HEK293 (cell line): Measurements from ENCODE around the gene GDI2.

Experiments used
- CTCF ChIA-PET: fragments of 350-600 bp; formaldehyde crosslinking; extraction: SDS; loops from one replicate; lab custom pipeline; 2021; ENCODE audit warnings: antibody characterized with exemption; lab: Yijun Ruan, JAX
- POLR2A ChIA-PET: fragments of 300-600 bp; formaldehyde crosslinking; extraction: SDS; loops from one replicate; lab custom pipeline; 2020; ENCODE audit warnings: antibody characterized with exemption, inconsistent platforms; lab: Yijun Ruan, JAX
- H3K27ac ChIP-seq: fragments of 200-500 bp; sonication (Bioruptor generic); 2 replicates; pipeline ENCODE4 v1.5.1; 2014; ENCODE audit warnings: low read depth, low read length, control low read depth, inconsistent platforms; ENCODE audit errors: extremely low read depth
- H3K36me3 ChIP-seq, 2 experiments: fragments of 200-500 bp in 1 of 2; sonication (Bioruptor generic) in 1 of 2; 1 replicate in 1 of 2; 2 replicates in 1 of 2; pipeline ENCODE4 v1.5.1; 2014 to 2017; ENCODE audit warnings: inconsistent platforms in 2 of 2, low read length in 2 of 2; ENCODE audit not compliant: control insufficient read depth in 2 of 2, insufficient read depth in 1 of 2
- H3K4me1 ChIP-seq: fragments of 200-500 bp; sonication (Bioruptor generic); 2 replicates; pipeline ENCODE4 v1.5.1; 2014; ENCODE audit warnings: mild to moderate bottlenecking, low read length, inconsistent platforms; ENCODE audit not compliant: control insufficient read depth, insufficient read depth
- H3K4me3 ChIP-seq: 2 replicates; pipeline ENCODE4 v1.5.1; 2011; ENCODE audit warnings: low read depth, mild to moderate bottlenecking, control low read depth, low read length, moderate library complexity
- H3K9me3 ChIP-seq: fragments of 200-500 bp; sonication (Bioruptor generic); 2 replicates; pipeline ENCODE4 v1.5.1; 2014; ENCODE audit warnings: low read depth, low read length, inconsistent platforms; ENCODE audit not compliant: control insufficient read depth, insufficient read depth
- KLF7 ChIP-seq: fragments of 450-650 bp; formaldehyde crosslinking; IDR thresholded peaks from 2 replicates; pipeline ENCODE4 v1.5.1; 2016; ENCODE audit warnings: missing biosample characterization, missing genetic modification characterization, borderline replicate concordance
- OSR2 ChIP-seq: fragments of 450-650 bp; formaldehyde crosslinking; IDR thresholded peaks from 2 replicates; pipeline ENCODE4 v1.5.1; 2016; ENCODE audit warnings: missing biosample characterization, missing genetic modification characterization
- ZBTB21 ChIP-seq: fragments of 450-650 bp; formaldehyde crosslinking; IDR thresholded peaks from 2 replicates; pipeline ENCODE4 v1.5.1; 2017; ENCODE audit warnings: missing biosample characterization, missing genetic modification characterization
- ZNF202 ChIP-seq: fragments of 450-650 bp; formaldehyde crosslinking; IDR thresholded peaks from 2 replicates; pipeline ENCODE4 v1.5.1; 2016; ENCODE audit warnings: missing biosample characterization, missing genetic modification characterization, borderline replicate concordance
- ZNF529 ChIP-seq: fragments of 450-650 bp; formaldehyde crosslinking; IDR thresholded peaks from 2 replicates; pipeline ENCODE4 v1.5.1; 2017; ENCODE audit warnings: missing genetic modification characterization, missing biosample characterization; ENCODE audit not compliant: insufficient replicate concordance
- ZNF530 ChIP-seq: fragments of 450-650 bp; formaldehyde crosslinking; IDR thresholded peaks from 2 replicates; pipeline ENCODE4 v1.5.1; 2016; ENCODE audit warnings: low read depth, missing biosample characterization, missing genetic modification characterization
- ZNF548 ChIP-seq: fragments of 450-650 bp; formaldehyde crosslinking; IDR thresholded peaks from 2 replicates; pipeline ENCODE4 v1.5.1; 2016; ENCODE audit warnings: missing biosample characterization, missing genetic modification characterization
- ZNF560 ChIP-seq: fragments of 450-650 bp; formaldehyde crosslinking; IDR thresholded peaks from 2 replicates; pipeline ENCODE4 v1.5.1; 2017; ENCODE audit warnings: missing biosample characterization, missing genetic modification characterization, borderline replicate concordance
- TF ChIP-seq, protein P1 (sequence below): fragments of 450-650 bp; IDR thresholded peaks from 2 replicates; pipeline ENCODE4 v1.5.1; 2018; ENCODE audit warnings: missing biosample characterization, mild to moderate bottlenecking, missing genetic modification characterization
- TF ChIP-seq, protein P2 (sequence below): fragments of 450-650 bp; formaldehyde crosslinking; IDR thresholded peaks from 2 replicates; pipeline ENCODE4 v1.5.1; 2016; ENCODE audit warnings: missing biosample characterization, missing genetic modification characterization
- TF ChIP-seq, protein P3 (sequence below): fragments of 450-650 bp; formaldehyde crosslinking; IDR thresholded peaks from 2 replicates; pipeline ENCODE4 v1.5.1; 2016; ENCODE audit warnings: missing biosample characterization, missing genetic modification characterization
- TF ChIP-seq, protein P4 (sequence below): fragments of 450-650 bp; formaldehyde crosslinking; IDR thresholded peaks from 2 replicates; pipeline ENCODE4 v1.5.1; 2017; ENCODE audit warnings: missing biosample characterization, missing genetic modification characterization
- TF ChIP-seq, protein P5 (sequence below): fragments of 450-650 bp; formaldehyde crosslinking; IDR thresholded peaks from 2 replicates; pipeline ENCODE4 v1.5.1; 2016; ENCODE audit warnings: missing biosample characterization, missing genetic modification characterization
- TF ChIP-seq, protein P6 (sequence below): fragments of 450-650 bp; formaldehyde crosslinking; IDR thresholded peaks from 2 replicates; pipeline ENCODE4 v1.5.1; 2016; ENCODE audit warnings: missing biosample characterization, missing genetic modification characterization

The GDI2 gene

DNA sequence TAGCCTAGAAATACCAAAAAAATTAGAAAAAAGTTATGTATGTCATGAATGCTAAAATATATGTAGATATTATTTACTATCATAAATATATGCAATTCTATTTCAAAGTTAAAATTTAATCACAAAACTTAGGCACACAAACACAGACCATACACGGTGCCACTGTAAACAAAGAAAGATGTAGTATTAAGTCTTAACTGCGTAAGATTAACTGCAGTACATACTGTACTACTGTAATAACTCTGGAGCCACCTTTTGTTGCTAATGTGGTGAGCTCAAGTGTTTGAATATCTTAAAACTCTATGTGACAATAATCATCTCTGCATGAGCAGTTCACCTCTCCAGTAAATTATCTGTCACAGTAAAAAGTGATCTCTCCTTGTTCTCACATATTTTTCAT lies 23.6 kb downstream of the GDI2 start:
- peaks cover 74 to 97% of the 10 kb centered on the region in 2 experiments for H3K36me3 ChIP-seq
- no peak overlapping the region for H3K27ac ChIP-seq
- TF ChIP-seq, protein P1, sequence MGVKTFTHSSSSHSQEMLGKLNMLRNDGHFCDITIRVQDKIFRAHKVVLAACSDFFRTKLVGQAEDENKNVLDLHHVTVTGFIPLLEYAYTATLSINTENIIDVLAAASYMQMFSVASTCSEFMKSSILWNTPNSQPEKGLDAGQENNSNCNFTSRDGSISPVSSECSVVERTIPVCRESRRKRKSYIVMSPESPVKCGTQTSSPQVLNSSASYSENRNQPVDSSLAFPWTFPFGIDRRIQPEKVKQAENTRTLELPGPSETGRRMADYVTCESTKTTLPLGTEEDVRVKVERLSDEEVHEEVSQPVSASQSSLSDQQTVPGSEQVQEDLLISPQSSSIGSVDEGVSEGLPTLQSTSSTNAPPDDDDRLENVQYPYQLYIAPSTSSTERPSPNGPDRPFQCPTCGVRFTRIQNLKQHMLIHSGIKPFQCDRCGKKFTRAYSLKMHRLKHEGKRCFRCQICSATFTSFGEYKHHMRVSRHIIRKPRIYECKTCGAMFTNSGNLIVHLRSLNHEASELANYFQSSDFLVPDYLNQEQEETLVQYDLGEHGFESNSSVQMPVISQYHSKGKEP (tag by site-specific recombination), result no peak
- TF ChIP-seq, protein P2, sequence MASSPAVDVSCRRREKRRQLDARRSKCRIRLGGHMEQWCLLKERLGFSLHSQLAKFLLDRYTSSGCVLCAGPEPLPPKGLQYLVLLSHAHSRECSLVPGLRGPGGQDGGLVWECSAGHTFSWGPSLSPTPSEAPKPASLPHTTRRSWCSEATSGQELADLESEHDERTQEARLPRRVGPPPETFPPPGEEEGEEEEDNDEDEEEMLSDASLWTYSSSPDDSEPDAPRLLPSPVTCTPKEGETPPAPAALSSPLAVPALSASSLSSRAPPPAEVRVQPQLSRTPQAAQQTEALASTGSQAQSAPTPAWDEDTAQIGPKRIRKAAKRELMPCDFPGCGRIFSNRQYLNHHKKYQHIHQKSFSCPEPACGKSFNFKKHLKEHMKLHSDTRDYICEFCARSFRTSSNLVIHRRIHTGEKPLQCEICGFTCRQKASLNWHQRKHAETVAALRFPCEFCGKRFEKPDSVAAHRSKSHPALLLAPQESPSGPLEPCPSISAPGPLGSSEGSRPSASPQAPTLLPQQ, result no peak
- TF ChIP-seq, protein P3, sequence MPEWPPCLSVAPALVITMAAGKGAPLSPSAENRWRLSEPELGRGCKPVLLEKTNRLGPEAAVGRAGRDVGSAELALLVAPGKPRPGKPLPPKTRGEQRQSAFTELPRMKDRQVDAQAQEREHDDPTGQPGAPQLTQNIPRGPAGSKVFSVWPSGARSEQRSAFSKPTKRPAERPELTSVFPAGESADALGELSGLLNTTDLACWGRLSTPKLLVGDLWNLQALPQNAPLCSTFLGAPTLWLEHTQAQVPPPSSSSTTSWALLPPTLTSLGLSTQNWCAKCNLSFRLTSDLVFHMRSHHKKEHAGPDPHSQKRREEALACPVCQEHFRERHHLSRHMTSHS (tag by site-specific recombination), result no peak
- TF ChIP-seq ZBTB21 (tag by site-specific recombination) (no peak), OSR2 (peak; percentile 14; the same call in 1 of the 2 replicates)
- TF ChIP-seq, protein P4, sequence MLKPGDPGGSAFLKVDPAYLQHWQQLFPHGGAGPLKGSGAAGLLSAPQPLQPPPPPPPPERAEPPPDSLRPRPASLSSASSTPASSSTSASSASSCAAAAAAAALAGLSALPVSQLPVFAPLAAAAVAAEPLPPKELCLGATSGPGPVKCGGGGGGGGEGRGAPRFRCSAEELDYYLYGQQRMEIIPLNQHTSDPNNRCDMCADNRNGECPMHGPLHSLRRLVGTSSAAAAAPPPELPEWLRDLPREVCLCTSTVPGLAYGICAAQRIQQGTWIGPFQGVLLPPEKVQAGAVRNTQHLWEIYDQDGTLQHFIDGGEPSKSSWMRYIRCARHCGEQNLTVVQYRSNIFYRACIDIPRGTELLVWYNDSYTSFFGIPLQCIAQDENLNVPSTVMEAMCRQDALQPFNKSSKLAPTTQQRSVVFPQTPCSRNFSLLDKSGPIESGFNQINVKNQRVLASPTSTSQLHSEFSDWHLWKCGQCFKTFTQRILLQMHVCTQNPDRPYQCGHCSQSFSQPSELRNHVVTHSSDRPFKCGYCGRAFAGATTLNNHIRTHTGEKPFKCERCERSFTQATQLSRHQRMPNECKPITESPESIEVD (tag by site-specific recombination), result peak; percentile 54
- ChIA-PET CTCF (interaction anchor here (0.6 kb wide), 1 partner anchor 9 kb away, joined by 4 read pairs; no protein-coding TSS in a partner anchor), POLR2A (no interaction called here)
- H3K4me1 ChIP-seq, result peaks cover 4% of the 10 kb centered on the region; the same call in 1 of the 2 replicates
- H3K4me3 ChIP-seq, result no peak overlapping the region
- no peaks in the 10 kb centered on the region for H3K9me3 ChIP-seq

DNA sequence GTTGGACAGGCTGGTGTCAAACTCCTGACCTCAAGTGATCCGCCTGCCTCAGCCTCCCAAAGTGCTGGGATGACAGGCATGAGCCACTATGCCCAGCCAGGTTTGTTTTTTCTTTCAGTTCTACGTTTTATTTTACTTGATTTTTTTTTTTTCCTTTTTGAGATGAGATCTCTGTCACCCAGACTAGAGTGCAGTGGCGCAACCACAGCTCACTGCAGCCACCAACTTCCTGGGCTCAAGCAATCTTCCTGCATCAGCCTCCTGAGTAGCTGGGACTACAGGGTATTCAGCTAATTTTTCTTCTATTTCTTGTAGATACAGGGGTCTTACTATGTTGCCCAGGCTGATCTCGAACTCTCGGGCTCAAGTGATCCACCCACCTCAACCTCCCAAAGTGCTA lies 24.3 kb downstream of the GDI2 start:
- peaks cover 74 to 98% of the 10 kb centered on the region in 2 experiments for H3K36me3 ChIP-seq
- TF ChIP-seq, protein P5, sequence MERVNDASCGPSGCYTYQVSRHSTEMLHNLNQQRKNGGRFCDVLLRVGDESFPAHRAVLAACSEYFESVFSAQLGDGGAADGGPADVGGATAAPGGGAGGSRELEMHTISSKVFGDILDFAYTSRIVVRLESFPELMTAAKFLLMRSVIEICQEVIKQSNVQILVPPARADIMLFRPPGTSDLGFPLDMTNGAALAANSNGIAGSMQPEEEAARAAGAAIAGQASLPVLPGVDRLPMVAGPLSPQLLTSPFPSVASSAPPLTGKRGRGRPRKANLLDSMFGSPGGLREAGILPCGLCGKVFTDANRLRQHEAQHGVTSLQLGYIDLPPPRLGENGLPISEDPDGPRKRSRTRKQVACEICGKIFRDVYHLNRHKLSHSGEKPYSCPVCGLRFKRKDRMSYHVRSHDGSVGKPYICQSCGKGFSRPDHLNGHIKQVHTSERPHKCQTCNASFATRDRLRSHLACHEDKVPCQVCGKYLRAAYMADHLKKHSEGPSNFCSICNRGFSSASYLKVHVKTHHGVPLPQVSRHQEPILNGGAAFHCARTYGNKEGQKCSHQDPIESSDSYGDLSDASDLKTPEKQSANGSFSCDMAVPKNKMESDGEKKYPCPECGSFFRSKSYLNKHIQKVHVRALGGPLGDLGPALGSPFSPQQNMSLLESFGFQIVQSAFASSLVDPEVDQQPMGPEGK, result no peak
- no peak for TF ChIP-seq ZNF529
- no peak for TF ChIP-seq ZNF202
- TF ChIP-seq ZNF530 (tag by site-specific recombination), result no peak
- TF ChIP-seq, protein P6, sequence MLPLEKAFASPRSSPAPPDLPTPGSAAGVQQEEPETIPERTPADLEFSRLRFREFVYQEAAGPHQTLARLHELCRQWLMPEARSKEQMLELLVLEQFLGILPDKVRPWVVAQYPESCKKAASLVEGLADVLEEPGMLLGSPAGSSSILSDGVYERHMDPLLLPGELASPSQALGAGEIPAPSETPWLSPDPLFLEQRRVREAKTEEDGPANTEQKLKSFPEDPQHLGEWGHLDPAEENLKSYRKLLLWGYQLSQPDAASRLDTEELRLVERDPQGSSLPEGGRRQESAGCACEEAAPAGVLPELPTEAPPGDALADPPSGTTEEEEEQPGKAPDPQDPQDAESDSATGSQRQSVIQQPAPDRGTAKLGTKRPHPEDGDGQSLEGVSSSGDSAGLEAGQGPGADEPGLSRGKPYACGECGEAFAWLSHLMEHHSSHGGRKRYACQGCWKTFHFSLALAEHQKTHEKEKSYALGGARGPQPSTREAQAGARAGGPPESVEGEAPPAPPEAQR (tag by site-specific recombination), result no peak
- no peak for TF ChIP-seq ZNF560
- TF ChIP-seq KLF7 (tag by site-specific recombination), result no peak
- no peak for TF ChIP-seq ZNF548
- H3K9me3 ChIP-seq, result no peaks in the 10 kb centered on the region
- ChIA-PET CTCF (no interaction called here), POLR2A (no interaction called here)
- H3K4me3 ChIP-seq, result no peak overlapping the region
- no peak overlapping the region for H3K27ac ChIP-seq
- H3K4me1 ChIP-seq, result peaks cover 4% of the 10 kb centered on the region; the same call in 1 of the 2 replicates
